Naive thymus-derived CD8-positive, alpha-beta T cell (primary cell): ENCODE measurements around the gene RRBP1. TPM values are rescaled to one million over a fixed set of nuclear protein-coding genes. Genes with fewer than 3 reads are reported as not detected.
A peak's percentile ranks its signal among the peaks of the same experiment; 100 is the strongest.

Experiments used
- ATAC-seq, 2 donors: fragments of 150-1000 bp; cut with Tn5 transposase in 1 of 2; sonication (Bioruptor Pico), chemical (Tn5 transposase) in 1 of 2; 1 replicate in 1 of 2; 2 replicates in 1 of 2; pipeline ENCODE4 v1.10.0; 2021; ENCODE audit warnings: mild to moderate bottlenecking in 2 of 2, moderate library complexity in 2 of 2
- POLR2A ChIA-PET: fragments of 350-600 bp; sonication (Branson Sonifier 250); formaldehyde crosslinking; loops from one replicate; lab custom pipeline; 2021; ENCODE audit warnings: antibody characterized with exemption; lab: Charles Lee
- DNase-seq, 10 donors: peaks; one replicate each; pipeline versions ENCODE4 v3.0.0 to v3.0.0-alpha.2; 2020 to 2022
- H3K27ac Mint-ChIP-seq, 10 donors: one replicate each; pipeline ENCODE4 v1.8.0; 2020 to 2022; ENCODE audit warnings: mild to moderate bottlenecking in 10 of 10, mixed read lengths in 10 of 10, moderate library complexity in 4 of 10, inconsistent platforms in 1 of 10
- H3K27me3 Mint-ChIP-seq, 5 donors: one replicate each; pipeline ENCODE4 v1.8.0; 2021 to 2022; ENCODE audit warnings: mixed read lengths in 5 of 5
- H3K36me3 Mint-ChIP-seq, 3 donors: one replicate each; pipeline ENCODE4 v1.8.0; 2020 to 2022; ENCODE audit warnings: mixed read lengths in 3 of 3, mild to moderate bottlenecking in 2 of 3, inconsistent platforms in 1 of 3
- H3K4me1 Mint-ChIP-seq, 4 donors: one replicate each; pipeline ENCODE4 v1.8.0; 2021 to 2022; ENCODE audit warnings: mixed read lengths in 4 of 4
- H3K4me3 Mint-ChIP-seq, 10 donors: one replicate each; pipeline ENCODE4 v1.8.0; 2020 to 2022; ENCODE audit warnings: mild to moderate bottlenecking in 10 of 10, mixed read lengths in 10 of 10, moderate library complexity in 6 of 10, inconsistent platforms in 1 of 10
- H3K9me3 Mint-ChIP-seq, 9 donors: one replicate each; pipeline ENCODE4 v1.8.0; 2020 to 2022; ENCODE audit warnings: mixed read lengths in 9 of 9, mild to moderate bottlenecking in 3 of 9, inconsistent platforms in 1 of 9, moderate library complexity in 1 of 9
- polyA plus RNA-seq, 3 donors: library from polyadenylated mRNA; unstranded; fragments of 300-500 nt; fragmentation: Illumina TruSeq; gene quantifications; one replicate each; pipeline ENCODE4 v1.2.3, GENCODE V29; 2021
- total RNA-seq, 8 experiments: library from RNA in 2 of 8; stranded (reverse) in 2 of 8; gene quantifications; one replicate each; pipeline ENCODE4 v1.2.3 and lab custom pipeline; 2021 to 2026

RRBP1 gene
- total and polyA plus RNA-seq, 5 experiments from 2014 or later: 1.7 to 22.4 (median 8.9) TPM

GRCh38 chr20:17630151-17630805, 51.8 kb downstream of the RRBP1 start:
- Mint-ChIP-seq H3K27me3 (no peaks in the 10 kb centered on the region), H3K27ac (peak overlapping the region in 1 of 10 donors; percentile 1), H3K36me3 (peaks cover 0 to 47% (median 15%) of the 10 kb centered on the region in 3 donors), H3K4me3 (no peak overlapping the region), H3K9me3 (no peaks in the 10 kb centered on the region), H3K4me1 (peaks cover 0 to 5% (median 0%) of the 10 kb centered on the region in 4 donors)
- POLR2A ChIA-PET: no interaction called here
- peak in 1 of 10 donors; percentile 38 for DNase-seq
- ATAC-seq: no peak

DNA sequence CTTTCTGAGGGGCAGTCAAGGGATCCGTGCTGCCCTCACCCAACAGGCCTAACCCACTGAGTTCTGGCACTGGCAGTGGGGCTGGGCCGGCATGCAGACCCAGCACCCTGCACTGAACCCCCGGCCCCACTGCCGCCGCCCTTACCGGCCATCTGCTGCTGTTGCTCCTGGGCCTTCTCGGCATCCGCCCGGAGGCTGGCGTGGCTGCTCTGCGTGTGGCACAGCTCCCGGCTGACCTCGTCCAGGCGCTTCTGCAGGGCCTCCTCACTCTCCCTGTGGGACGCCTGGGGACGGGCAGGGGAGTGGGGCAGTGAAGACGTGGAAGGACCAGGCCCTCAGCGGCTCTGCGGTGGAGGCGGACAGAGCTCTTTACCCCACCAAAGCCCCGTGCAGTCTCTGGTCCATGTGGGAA, 52.4 kb downstream of the RRBP1 start:
- H3K27ac Mint-ChIP-seq: no peak overlapping the region
- POLR2A ChIA-PET: no interaction called here
- ATAC-seq: no peak
- H3K4me1 Mint-ChIP-seq: peaks cover 0 to under 1% (median 0%) of the 10 kb centered on the region in 4 donors
- no peaks in the 10 kb centered on the region for H3K27me3 Mint-ChIP-seq
- peak in 1 of 10 donors; percentile 50 for DNase-seq
- peaks cover 0 to 42% (median 15%) of the 10 kb centered on the region in 3 donors for H3K36me3 Mint-ChIP-seq
- H3K9me3 Mint-ChIP-seq: no peaks in the 10 kb centered on the region
- no peak overlapping the region for H3K4me3 Mint-ChIP-seq

- peak in 1 of 10 donors; percentile 45 for DNase-seq
- Mint-ChIP-seq H3K27ac (peak overlapping the region in 1 of 10 donors; percentile 75), H3K27me3 (no peaks in the 10 kb centered on the region), H3K4me1 (no peaks in the 10 kb centered on the region), H3K4me3 (no peak overlapping the region), H3K9me3 (no peaks in the 10 kb centered on the region), H3K36me3 (peaks cover 0 to 38% (median 15%) of the 10 kb centered on the region in 3 donors)
- ATAC-seq: no peak
- POLR2A ChIA-PET: no interaction called here
Measured at GRCh38 chr20:17629025-17629424, 53.0 kb downstream of the RRBP1 start.

DNA sequence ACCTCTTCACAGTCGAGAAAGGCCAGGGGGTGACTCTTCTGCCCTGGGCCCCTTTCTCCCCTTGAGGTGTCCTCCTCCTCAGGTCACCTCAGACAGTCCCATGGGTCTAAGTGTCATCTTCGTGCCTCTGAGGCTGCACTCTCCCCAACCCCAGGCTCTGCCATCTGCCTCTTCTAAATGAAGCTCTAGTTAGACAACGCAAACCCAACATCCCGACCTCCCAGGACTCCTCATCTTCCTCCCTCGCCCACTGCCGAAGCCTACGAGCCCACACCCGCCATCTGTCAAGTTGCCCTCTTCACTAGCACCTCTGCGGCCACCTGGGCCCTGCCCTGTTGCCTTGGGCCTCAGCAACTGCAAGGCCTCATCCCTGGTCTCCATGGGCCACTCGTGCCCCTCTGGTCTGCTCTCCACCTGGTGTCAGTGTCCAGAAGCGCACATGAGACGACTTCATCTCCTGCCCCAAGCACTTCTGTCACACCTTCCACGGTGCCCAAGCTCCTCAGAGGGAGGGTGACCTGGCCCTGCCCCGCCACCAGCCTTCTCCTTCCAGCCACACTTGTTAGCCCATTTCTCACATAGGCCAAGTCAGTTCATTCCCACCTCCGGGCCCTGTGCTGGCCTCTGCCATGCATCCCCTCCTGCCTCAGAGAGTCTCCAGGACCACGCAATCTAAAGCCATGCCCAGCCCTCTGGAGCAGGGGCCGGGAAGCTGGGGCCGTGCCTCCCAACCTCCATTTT, 53.8 kb downstream of the RRBP1 start:
- H3K9me3 Mint-ChIP-seq: no peaks in the 10 kb centered on the region
- H3K4me1 Mint-ChIP-seq: no peaks in the 10 kb centered on the region
- peak in 1 of 10 donors; percentile 62 for DNase-seq
- H3K27ac Mint-ChIP-seq: peak overlapping the region in 4 of 10 donors; percentile 49 to 85 (median 80)
- H3K36me3 Mint-ChIP-seq: peaks cover 0 to 33% (median 11%) of the 10 kb centered on the region in 3 donors
- ATAC-seq: no peak
- no peak overlapping the region for H3K4me3 Mint-ChIP-seq
- POLR2A ChIA-PET: no interaction called here
- no peaks in the 10 kb centered on the region for H3K27me3 Mint-ChIP-seq

GRCh38 chr20:17627101-17627955, 54.7 kb downstream of the RRBP1 start:
- DNase-seq (no peak), ATAC-seq (no peak)
- Mint-ChIP-seq H3K4me3 (no peak overlapping the region), H3K27ac (peak overlapping the region in 1 of 10 donors; percentile 43), H3K4me1 (peaks cover 0 to 1% (median 0%) of the 10 kb centered on the region in 4 donors), H3K36me3 (peaks cover 0 to 31% (median 10%) of the 10 kb centered on the region in 3 donors), H3K27me3 (no peaks in the 10 kb centered on the region), H3K9me3 (no peaks in the 10 kb centered on the region)
- POLR2A ChIA-PET: no interaction called here

- Mint-ChIP-seq H3K27ac (no peak overlapping the region), H3K4me1 (peaks cover 0 to 1% (median 0%) of the 10 kb centered on the region in 4 donors), H3K27me3 (no peaks in the 10 kb centered on the region), H3K4me3 (no peak overlapping the region), H3K36me3 (peaks cover 0 to 31% (median 9%) of the 10 kb centered on the region in 3 donors), H3K9me3 (no peaks in the 10 kb centered on the region)
- POLR2A ChIA-PET: no interaction called here
- DNase-seq (peak in 1 of 10 donors; percentile 28), ATAC-seq (no peak)
Measured at GRCh38 chr20:17626217-17627007, 55.6 kb downstream of the RRBP1 start.

GRCh38 chr20:17625246-17626051, 56.6 kb downstream of the RRBP1 start:
- Mint-ChIP-seq H3K9me3 (no peaks in the 10 kb centered on the region), H3K36me3 (peaks cover 0 to 36% (median 9%) of the 10 kb centered on the region in 3 donors), H3K27ac (no peak overlapping the region), H3K4me3 (no peak overlapping the region), H3K4me1 (peaks cover 0 to 1% (median 0%) of the 10 kb centered on the region in 4 donors), H3K27me3 (no peaks in the 10 kb centered on the region)
- ATAC-seq: no peak
- peak in 1 of 10 donors; percentile 52 for DNase-seq
- POLR2A ChIA-PET: no interaction called here

- no peak overlapping the region for H3K27ac Mint-ChIP-seq
Measured at GRCh38 chr20:17624551-17625245, 57.3 kb downstream of the RRBP1 start.

DNA sequence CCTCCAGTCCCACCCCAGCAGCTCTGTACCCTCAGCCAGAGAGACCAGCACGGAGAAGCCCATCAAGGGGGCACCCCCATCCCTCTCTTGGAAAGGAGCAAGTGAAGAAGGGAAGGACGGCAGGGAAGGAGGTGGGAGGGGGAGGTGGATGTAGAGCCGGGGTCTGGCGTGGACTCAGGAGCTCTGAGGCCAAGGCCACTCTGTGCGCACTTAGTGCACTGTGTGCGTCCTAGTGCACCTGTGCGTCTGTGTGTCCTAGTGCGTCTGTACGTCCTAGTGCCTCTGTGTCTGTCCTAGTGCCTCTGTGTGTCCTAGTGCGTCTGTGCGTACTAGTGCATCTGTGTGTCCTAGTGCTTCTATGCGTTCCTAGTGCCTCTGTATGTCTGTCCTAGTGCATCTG, 58.0 kb downstream of the RRBP1 start:
- DNase-seq: no peak
- no peaks in the 10 kb centered on the region for H3K9me3 Mint-ChIP-seq
- peaks cover 0 to 1% (median 0%) of the 10 kb centered on the region in 4 donors for H3K4me1 Mint-ChIP-seq
- no peak overlapping the region for H3K4me3 Mint-ChIP-seq
- no peak for ATAC-seq
- peak overlapping the region in 1 of 10 donors; percentile 73 for H3K27ac Mint-ChIP-seq
- H3K27me3 Mint-ChIP-seq: no peaks in the 10 kb centered on the region
- POLR2A ChIA-PET: no interaction called here
- peaks cover 0 to 39% (median 14%) of the 10 kb centered on the region in 3 donors for H3K36me3 Mint-ChIP-seq

More at GRCh38 chr20:17624551-17625245, 57.3 kb downstream of the RRBP1 start:
- Mint-ChIP-seq H3K9me3 (no peaks in the 10 kb centered on the region), H3K4me3 (no peak overlapping the region), H3K36me3 (peaks cover 0 to 35% (median 14%) of the 10 kb centered on the region in 3 donors), H3K27me3 (no peaks in the 10 kb centered on the region), H3K4me1 (peaks cover 0 to 1% (median 0%) of the 10 kb centered on the region in 4 donors)
- POLR2A ChIA-PET: no interaction called here
- DNase-seq (no peak), ATAC-seq (no peak)

GRCh38 chr20:17622851-17623508, 59.1 kb downstream of the RRBP1 start:
- Mint-ChIP-seq H3K4me3 (no peak overlapping the region), H3K27me3 (no peaks in the 10 kb centered on the region), H3K36me3 (peaks cover 0 to 39% (median 12%) of the 10 kb centered on the region in 3 donors), H3K27ac (peak overlapping the region in 1 of 10 donors; percentile 62), H3K4me1 (peaks cover 0 to 1% (median 0%) of the 10 kb centered on the region in 4 donors), H3K9me3 (no peaks in the 10 kb centered on the region)
- ATAC-seq (no peak), DNase-seq (peak in 2 of 10 donors; percentile 11 to 57)
- POLR2A ChIA-PET: no interaction called here
